Transverse colon (tissue), 4 donors: Measurements from ENCODE around the gene PALB2. TPM values are rescaled to one million over a fixed set of nuclear protein-coding genes. Genes with fewer than 3 reads are reported as not detected.

Source experiments
- DNase-seq: peaks from one replicate; pipeline ENCODE4 v3.0.0-alpha.2; 2019
- H3K27ac ChIP-seq, 4 donors: fragments of 200-600 bp; sonication (generic); 2 replicates each; pipeline ENCODE4 v1.5.1; 2016 to 2018; ENCODE audit warnings: inconsistent platforms in 4 of 4
- H3K27me3 ChIP-seq: fragments of 200-600 bp; sonication (generic); 2 replicates; pipeline ENCODE4 v1.5.1; 2017; ENCODE audit warnings: inconsistent platforms
- H3K36me3 ChIP-seq, 4 donors: fragments of 200-600 bp; sonication (generic); 2 replicates each; pipeline ENCODE4 v1.5.1; 2017 to 2019; ENCODE audit warnings: inconsistent platforms in 4 of 4
- H3K4me1 ChIP-seq, 4 donors: fragments of 200-600 bp; sonication (generic); 2 replicates each; pipeline ENCODE4 v1.5.1; 2017 to 2020; ENCODE audit warnings: inconsistent platforms in 4 of 4
- H3K4me3 ChIP-seq, 4 donors: fragments of 200-600 bp; sonication (generic); 1 replicate in 1 of 4; 2 replicates in 3 of 4; pipeline versions ENCODE4 v1.5.1 to v1.6.1; 2017 to 2019; ENCODE audit warnings: inconsistent platforms in 4 of 4
- H3K9me3 ChIP-seq, 2 donors: fragments of 200-600 bp; sonication (generic); 2 replicates each; pipeline ENCODE4 v1.5.1; 2017 to 2019; ENCODE audit warnings: inconsistent platforms in 2 of 2
- CTCF ChIP-seq, 5 experiments: fragments of 200-600 bp in 3 of 5; fragments of 450-650 bp in 2 of 5; sonication (generic) in 3 of 5; IDR thresholded peaks; 1 replicate in 2 of 5; 2 replicates in 3 of 5; pipeline ENCODE4 v1.5.1; 2016 to 2017; ENCODE audit warnings: antibody characterized with exemption in 5 of 5, inconsistent platforms in 3 of 5, mild to moderate bottlenecking in 2 of 5, moderate library complexity in 1 of 5
- EP300 ChIP-seq: sonication (generic); formaldehyde crosslinking; IDR thresholded peaks from one replicate; pipeline ENCODE4 v1.6.1; 2017; ENCODE audit warnings: antibody characterized with exemption, low read depth
- POLR2A ChIP-seq: fragments of 450-650 bp; IDR thresholded peaks from one replicate; pipeline ENCODE4 v1.6.1; 2016; ENCODE audit warnings: antibody characterized with exemption, mild to moderate bottlenecking, moderate library complexity
- POLR2AphosphoS5 ChIP-seq, 3 donors: sonication (generic); formaldehyde crosslinking; IDR thresholded peaks; one replicate each; pipeline ENCODE4 v1.6.1; 2016; ENCODE audit warnings: antibody characterized with exemption in 3 of 3
- WGBS, 2 donors: methylation state at CpG; one replicate each; pipeline ENCODE4 v1.1.5; 2018; ENCODE audit warnings: low coverage in 1 of 2; 5-methylcytosine and 5-hydroxymethylcytosine counted together
- in situ Hi-C, 4 donors: fragments of 200-750 bp; cut with MboI; loops; one replicate each; pipeline versions ENCODE4 v1.15.0 to v1.15.1; 2017; ENCODE audit warnings: low sequenced_read_pairs in 3 of 4, low pct_ligation_motif_present in 1 of 4, low pct_unique_long_range_greater_than_20kb in 1 of 4
- intact Hi-C: fragments of 100-400 bp; cut with DNase I; formaldehyde crosslinking; loops from one replicate; pipeline ENCODE4 v1.15.1; 2023; ENCODE audit warnings: low total_unique reads
- total RNA-seq, 4 donors: library from RNA; depleted of rRNA; stranded (reverse); fragments of >200 nt; gene quantifications; one replicate each; pipeline ENCODE4 v1.1.0, GENCODE V29; 2016

The PALB2 gene
- total RNA-seq, 4 donors from 2014 or later: 1.4 to 10.6 (median 8.0) TPM

GRCh38 chr16:23554536-23554935 is 86.6 kb downstream of the PALB2 start:
- no peaks in the 10 kb centered on the region for H3K9me3 ChIP-seq
- H3K27me3 ChIP-seq: no peaks in the 10 kb centered on the region
- H3K27ac ChIP-seq: no peak overlapping the region
- intact Hi-C loops: no loop called here
- no peak for TF ChIP-seq POLR2AphosphoS5 (IDR thresholded peaks at IDR 0.05)
- no peak for TF ChIP-seq CTCF (IDR thresholded peaks at IDR 0.05)
- TF ChIP-seq EP300: no peak
- TF ChIP-seq POLR2A: no peak
- in situ Hi-C loops: no loop called here
- WGBS, 2 donors: 79 to 86% methylated on average over 2 to 3 of the region's 3 CpGs
- peaks cover 11 to 23% (median 19%) of the 10 kb centered on the region in 4 donors for H3K4me1 ChIP-seq
- H3K4me3 ChIP-seq: no peak overlapping the region
- H3K36me3 ChIP-seq: peaks cover 0 to 22% (median 9%) of the 10 kb centered on the region in 4 donors
- DNase-seq: no peak

Other genes with a start within 250 kb of the PALB2 start
- 100 to 1,000 TPM in 1 of 4 donors, 10 to 100 TPM in 3; 37.1 to 121 (median 54.6) TPM for gene COG7, start 188.1 kb downstream of the PALB2 start, total RNA-seq
- gene GGA2, start 130.8 kb downstream of the PALB2 start, total RNA-seq: 10 to 100 TPM; 21.7 to 51.8 (median 36.9) TPM
- 10 to 100 TPM in 3 of 4 donors, 1 to 10 TPM in 1; 9.4 to 88.2 (median 14.3) TPM for gene EARS2, start 84.0 kb downstream of the PALB2 start, total RNA-seq
- gene UBFD1, start 83.6 kb downstream of the PALB2 start, total RNA-seq: 100 to 1,000 TPM in 2 of 4 donors, 10 to 100 TPM in 2; 34.3 to 186 (median 80.6) TPM
- gene NDUFAB1, start 45.0 kb downstream of the PALB2 start, total RNA-seq: 100 to 1,000 TPM in 2 of 4 donors, 10 to 100 TPM in 2; 73.3 to 142 (median 108) TPM
- 10 to 100 TPM in 3 of 4 donors, 1 to 10 TPM in 1; 8.0 to 52.2 (median 37.5) TPM for gene DCTN5, start 156 bp upstream of the PALB2 start, total RNA-seq
- gene PLK1, start 37.6 kb upstream of the PALB2 start, total RNA-seq: 10 to 100 TPM in 1 of 4 donors, 1 to 10 TPM in 3; 1.5 to 20.1 (median 4.3) TPM
- gene ERN2, start 71.9 kb upstream of the PALB2 start, total RNA-seq: 100 to 1,000 TPM; 114 to 408 (median 168) TPM
- gene CHP2, start 113.7 kb upstream of the PALB2 start, total RNA-seq: 100 to 1,000 TPM in 2 of 4 donors, 10 to 100 TPM in 2; 90.9 to 264 (median 122) TPM
- 10 to 100 TPM in 2 of 4 donors, 1 to 10 TPM in 2; 9.0 to 28.3 (median 15.2) TPM for gene PRKCB, start 194.7 kb upstream of the PALB2 start, total RNA-seq